CD4-positive, alpha-beta T cell treated with Interleukin-4 for 4 hours (primary cell): Measurements from ENCODE around the gene GRAMD2B.
"Not testable (repeated sequence)": the region's sequence is repeated elsewhere in the genome, so short reads cannot be mapped to it uniquely, and the experiment has no call there.

Experiments
- DNase-seq: peaks from one replicate; pipeline ENCODE4 v3.0.0-alpha.2; 2020

Gene GRAMD2B

DNA sequence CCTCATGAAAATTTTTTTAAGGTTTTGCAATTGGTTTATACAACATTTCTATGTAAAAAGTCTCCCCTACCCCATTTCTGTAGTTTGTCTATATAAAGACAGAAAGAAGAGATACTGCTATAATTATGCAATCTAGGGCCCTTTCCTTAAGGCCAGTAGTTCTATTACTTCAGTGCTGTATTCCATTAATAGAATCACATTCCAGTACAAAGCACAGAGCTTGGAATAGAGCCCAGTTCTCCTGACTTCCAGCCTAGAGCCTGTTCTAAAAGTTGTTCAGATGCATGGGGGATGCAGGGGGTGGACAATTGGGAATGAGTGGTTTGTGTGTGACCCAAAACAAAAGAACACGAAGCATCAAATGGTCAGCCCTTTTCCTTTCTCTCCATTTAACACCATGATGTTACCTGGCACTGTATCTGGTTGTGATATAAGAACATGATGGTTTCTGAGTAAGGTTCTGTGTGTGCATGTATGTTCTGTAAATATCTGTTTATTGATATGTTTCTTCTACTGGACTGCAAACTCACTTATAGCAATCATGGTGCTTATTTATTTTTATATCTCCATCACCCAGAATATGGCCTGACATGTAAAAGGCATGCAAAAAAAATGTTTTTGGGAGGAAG is 8.2 kb upstream of the GRAMD2B start:
- DNase-seq = no peak

DNA sequence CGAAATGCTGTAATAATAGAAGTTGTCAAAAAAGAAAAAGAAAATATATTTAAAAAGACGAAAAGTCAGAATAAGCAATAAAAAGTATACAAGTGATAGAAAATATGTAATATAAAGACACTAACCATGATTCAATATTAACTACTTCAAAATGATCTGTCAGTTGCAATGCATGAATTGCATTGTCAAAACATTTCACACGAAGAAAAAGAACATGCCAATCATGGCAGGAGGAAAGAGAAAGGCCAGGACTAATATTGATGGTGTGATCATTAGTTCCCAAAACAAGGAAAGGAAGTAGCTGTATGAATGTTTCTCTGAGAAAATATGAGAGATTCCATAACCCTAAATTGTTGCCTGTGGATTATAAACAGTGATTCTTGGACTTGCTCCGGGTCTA is 7.4 kb upstream of the GRAMD2B start:
- no peak for DNase-seq

DNA sequence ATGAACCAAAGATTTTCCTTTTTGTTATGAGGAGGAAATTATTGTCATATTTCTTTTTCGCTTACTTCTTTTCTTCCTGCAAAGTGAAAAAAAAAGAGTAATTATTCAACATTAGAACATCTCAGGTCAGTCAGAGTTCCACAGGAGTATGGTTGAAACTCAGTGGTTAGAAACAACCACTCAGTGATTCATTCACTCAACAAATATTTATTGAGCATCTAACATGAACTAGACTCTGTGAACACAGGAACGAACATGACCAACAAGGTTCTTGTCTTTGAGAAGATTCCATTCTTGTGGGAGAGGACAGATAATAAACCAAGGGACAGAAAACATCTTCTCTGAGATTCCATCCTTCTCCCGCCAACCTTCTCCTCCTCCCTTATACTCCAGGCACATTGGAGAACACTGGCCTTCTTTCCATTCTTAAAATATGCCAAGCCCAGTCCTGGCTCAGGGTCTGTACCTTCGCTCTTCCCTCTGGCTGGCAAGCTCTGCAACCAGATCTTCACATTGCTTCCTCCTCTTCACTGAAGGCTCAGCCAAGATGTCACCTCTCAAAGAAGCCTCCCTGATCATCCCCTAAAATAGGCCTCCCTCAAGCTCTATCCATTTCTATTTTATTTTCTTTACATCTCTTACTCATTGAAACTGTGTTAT is 6.8 kb upstream of the GRAMD2B start:
- DNase-seq = no peak

DNA sequence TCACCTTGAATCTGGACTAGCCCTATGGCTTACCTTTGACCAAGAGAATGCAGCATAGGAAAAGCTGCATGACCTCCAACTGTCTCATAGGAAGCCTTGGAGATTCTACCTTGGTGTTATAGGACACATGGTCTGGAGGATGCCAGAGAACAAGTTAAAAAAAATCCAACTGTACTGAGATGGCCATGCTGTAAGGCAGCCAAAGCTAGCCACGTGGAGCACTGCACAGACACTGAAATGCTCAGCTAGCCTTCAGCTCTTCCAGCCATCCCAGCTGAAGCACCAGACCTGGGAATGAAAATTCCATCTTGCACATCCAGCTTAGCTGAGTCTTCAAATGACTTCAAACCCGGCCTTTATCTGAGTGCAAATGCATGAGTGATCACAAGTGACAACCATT is 6.0 kb upstream of the GRAMD2B start:
- DNase-seq = no peak

DNA sequence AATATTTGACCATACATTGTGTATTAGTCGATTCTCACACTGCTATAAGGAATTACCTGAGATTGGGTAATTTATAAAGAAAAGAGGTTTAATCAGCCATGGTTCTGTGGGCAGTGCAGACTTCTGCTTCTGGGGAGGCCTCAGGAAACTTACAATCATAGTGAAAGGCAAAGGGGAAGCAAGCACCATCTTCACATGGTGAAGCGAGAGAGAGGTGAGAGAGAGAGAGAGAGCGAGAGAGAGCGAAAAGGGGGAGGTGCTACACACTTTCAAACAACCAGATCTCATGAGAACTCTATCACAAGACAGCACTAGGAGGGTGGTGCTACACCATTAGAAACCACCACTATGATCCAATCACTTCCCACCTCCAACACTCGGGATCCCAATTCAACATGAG is 4.1 kb upstream of the GRAMD2B start:
- DNase-seq = no peak

DNA sequence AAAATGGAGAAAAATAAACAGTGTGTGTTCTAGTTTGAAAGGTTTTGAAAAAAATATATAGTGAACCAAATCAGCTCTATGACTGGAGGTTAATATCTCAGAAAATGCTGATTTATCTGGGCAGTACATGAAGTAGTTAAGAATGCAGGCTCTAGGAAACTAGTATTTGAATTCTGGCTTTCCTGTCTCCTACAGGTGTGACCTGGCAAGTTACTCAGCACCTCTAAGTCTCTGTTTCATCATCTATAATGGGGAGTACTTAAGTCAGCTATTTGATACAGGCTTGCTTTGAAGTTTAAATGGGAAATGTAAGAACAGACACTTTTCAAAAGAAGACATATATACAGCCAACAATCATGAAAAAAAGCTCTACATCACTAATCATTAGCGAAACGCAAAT is 5.2 kb downstream of the GRAMD2B start:
- DNase-seq = no peak

DNA sequence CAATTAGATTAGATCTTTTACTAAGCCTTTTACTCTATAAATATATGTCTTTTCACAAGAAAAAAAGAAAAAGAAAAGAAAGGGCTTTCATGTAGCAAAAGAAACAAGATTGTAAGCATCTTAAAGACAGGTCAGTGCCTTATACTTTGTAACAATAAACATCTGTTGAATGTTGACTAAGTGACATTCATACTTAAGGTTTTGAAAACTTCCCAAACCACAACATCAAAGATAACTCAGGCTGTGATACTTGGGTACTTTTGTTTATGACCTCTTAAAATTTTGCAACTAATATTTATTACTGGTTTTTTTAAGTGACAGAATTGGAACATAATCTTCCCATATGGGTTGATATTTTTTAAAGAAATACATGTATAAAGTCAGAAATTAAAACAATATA is 7.4 kb downstream of the GRAMD2B start:
- no peak for DNase-seq

DNA sequence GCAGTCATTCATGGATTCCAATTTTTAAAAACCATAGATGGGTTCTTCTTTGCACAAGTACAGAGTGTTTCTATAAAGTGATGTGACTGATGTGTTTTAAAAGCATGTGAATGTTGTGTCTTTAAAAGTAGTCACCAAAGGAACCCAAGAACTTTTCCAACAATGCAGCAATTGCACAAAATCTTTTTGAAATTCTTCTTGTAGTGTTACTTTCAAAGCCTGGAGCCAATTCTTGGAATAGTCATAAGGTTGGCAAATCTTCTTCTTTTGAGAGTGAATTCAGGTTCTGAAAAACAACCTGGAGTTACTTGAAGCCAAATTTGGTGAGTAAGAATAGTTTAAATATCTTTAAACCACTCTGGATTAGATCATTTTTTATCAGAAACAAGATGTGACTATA is 10.5 kb downstream of the GRAMD2B start:
- DNase-seq = no peak

DNA sequence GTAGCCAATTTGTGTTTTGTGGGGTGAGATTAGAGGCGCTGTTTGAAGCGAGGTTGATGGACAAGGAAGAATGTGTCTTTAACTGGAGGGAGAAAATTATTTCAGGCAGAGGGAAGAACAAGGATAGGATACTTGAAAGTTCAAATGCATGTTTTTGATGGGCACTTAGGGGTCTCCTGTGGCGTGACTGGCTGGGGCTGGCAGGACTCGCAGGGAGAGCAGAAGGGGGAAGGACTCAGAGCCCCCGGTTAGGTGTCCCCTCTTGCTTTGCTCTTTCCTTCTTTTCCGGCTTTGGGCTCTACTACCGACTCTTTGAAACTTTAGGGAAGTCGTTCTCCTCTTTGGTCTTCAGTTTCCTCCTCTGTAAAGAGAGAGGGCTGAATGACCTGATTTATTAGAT is 12.1 kb downstream of the GRAMD2B start:
- DNase-seq = no peak

DNA sequence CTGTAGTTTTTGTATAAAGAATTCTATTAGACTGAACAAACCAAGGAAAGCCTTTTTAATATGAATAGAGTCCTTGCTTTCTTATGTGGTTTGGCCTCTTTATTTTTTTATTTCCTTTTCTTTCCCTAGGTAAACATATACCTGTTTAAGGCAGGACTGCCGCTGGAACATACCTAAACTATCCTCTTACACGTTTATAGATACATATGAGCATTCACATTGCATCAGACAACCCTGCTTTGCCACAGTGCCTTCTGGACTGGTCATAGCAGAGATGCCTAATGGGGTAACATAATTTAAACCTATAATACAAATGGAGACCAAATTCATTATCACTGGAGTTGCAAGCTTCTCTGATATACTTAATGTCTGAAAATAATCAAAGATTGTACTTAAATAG is 12.5 kb downstream of the GRAMD2B start:
- no peak for DNase-seq

DNA sequence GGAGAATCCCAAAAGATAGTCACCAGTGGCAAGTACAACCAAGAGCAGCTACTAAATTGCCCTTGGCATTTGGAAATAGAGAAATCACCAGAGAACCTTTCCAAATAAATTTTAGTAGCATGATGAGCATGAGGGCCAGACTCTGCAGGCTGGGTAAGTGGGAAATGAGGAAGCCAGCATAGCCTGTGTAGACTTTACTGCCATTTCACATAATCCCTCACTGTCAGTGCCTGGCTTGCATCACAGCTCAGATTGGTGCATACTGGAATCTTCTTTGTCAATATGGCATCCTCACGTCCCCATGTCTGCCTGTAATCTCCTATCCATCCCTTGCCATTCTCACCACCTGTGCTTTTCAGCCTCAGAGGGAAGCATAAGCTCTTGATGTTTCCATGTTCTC is 14.5 kb downstream of the GRAMD2B start:
- DNase-seq = no peak

DNA sequence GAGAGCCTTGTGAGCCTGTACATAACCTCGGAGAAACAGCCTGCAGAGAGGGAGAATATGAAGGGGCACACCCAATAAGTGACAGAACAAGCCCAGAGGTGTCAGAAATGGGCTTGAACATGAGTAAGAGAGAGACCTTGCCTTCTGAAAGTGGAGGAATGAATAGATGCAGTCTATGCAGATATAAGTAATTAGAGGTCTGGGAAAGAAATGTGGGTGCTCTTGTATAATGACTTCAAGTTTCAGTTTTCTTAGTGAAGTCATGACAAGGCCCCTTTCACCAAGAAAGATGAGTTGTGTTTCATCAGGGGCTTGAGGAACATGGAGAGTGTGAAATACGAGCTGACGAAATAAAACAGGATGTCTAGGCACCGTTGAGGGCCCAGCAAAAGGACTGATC is 15.1 kb downstream of the GRAMD2B start:
- peak; percentile 14 for DNase-seq

DNA sequence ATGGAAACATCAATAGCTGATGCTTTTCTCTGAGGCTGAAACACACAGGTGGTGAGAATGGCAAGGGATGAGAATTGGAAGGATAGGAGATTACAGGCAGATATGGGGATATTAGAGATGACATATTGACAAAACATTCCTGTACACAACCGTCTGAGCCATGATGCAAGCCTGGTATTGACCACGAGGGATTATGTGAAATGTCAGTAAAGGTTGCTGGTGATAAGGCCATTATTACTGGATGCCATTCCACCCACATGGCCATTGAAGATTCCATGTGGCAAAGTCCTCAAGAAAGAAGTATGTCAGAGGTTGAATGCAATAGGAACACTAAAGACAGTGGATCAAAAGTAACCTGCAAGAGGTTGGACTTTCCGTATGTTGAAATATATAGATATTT is 15.7 kb downstream of the GRAMD2B start:
- DNase-seq = no peak

DNA sequence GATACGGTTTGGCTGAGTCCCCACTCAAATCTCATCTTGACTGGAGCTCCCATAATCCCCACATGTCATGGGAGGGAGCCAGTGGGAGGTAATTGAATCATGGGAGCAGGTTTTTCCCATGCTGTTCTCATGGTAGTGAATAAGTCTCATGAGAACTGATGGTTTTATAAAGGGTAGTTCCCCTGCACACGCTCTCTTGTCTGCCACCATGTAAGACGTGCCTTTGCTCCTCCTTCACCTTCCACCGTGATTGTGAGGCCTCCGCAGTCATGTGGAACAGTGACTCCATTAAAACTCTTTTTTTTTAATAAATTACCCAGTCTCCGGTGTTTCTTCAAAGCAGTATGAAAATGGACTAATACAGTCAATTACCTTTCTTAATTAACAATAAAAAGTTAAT is 16.5 kb downstream of the GRAMD2B start:
- DNase-seq = not testable (repeated sequence)

DNA sequence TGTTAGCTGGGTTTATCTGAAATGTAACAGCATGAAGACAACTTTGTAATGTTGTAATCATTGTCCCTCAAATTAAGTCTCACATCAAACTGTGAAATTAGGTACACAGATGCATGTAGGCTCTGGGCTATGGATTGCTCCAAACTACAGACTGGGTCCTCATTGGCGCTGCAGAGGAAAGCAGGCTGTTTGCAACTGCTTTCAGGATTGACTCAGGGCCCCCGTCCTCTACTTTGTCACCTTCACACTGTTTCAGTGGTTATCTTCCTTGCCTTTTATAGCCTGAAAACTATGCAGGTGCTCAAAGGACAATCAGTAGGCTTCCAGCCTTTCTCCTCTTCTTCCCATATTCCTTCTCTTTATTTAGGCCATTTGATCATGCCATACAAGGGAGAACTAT is 18.0 kb downstream of the GRAMD2B start:
- DNase-seq = no peak

DNA sequence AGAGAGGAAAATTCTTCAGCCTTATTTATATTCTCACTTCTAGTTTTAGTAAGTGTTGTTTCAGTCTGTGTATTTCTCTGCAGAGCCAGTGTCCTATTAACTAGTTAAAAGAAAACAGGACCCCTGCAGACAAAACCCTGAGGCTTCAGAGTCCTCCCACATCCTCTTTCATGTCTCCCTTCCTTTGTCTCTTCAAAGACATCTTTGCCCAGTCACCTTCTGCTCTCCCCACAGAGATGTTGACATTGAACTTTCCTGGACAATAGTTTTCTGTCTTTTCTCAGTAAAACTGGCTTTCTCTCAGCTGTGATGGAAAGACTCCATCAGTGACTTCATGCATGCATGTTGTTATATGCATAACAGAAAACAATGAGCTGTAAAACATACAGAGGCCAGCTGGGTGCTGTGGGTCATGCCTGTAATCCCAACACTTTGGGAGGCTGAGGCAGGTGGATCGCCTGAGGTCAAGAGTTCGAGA is 20.2 kb downstream of the GRAMD2B start:
- no peak for DNase-seq

DNA sequence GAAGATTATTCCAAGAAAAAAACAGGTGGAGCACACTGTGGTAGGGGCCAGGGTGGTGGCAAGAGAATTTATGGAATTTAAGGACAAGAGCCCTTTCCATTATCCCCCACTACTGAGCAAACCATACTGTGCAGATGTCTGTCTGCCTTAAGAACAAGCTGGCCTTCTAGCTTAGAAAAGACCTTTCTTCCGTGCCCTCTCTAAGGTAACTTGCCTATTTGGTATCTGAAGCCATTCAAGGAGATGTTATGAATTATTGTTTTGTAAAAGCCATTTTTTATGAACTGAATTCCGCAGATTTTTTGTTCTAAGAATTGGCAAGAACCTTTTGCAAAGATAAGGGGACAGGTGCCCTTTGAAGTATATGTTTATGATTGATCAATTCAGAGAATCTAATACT is 20.9 kb downstream of the GRAMD2B start:
- DNase-seq = no peak

DNA sequence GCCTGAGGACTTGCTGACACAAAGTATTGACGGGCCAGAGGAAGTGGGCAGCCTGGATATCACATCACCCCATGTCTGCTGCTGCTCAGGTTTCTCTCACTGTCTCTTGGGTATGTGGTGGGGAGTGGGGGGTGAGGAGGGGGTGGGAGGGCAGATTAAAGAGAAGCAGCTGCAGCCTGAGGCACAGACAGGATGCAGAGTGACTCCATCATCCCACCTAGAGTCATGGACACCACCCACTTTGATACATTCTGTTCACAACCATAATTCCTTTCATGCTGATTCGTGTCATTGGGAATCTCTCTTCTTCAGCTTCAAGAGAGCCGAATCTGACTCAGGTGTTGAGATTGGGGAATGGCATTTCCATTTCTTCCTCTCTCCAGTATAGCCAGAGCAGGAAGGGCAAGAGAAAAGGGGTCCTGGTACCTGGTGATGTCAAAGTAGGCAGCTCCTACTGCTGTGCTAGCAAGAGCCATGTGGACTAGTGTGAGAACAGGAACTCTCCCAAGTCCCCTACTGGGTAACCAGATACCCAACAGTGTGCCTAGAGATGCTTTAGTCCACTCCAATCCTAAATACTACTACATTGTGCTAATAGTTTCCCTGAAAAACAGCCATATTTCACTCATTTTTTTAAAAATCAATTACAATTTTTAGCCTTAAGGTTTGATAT is 22.4 kb downstream of the GRAMD2B start:
- no peak for DNase-seq

DNA sequence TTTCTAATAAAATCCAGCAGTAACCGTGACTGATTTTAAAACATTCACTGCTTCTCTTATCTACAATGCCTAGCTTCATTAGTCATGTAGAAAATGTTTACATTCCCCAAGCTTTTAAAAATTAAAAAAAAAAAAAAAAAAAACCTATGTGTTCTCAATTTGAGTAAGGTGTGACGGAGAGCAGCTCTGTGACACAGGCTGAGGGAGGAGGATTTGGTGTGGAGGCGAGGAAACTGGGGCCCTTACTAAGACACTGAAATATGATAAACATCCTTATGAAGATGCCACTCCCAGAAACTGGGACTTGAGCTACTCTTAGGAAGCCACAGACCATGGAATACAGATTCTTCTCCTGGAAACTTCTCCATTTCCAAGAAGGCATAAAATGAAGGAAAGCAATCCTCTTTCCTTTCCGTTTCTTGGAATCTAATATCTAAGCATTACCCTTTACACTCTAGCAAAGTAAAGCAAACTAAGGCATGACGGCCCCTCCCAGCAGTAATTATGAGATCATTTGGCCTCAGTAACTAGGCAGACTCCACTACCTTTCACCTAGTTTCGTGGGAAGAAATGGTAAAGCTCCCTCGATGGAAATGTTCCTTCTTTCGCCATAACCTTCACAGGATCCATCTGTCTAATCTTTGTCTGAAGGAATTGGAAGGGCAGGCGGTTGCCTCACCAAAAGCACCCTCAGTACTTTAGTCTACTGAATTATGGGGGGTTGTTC is 23.5 kb downstream of the GRAMD2B start:
- no peak for DNase-seq

DNA sequence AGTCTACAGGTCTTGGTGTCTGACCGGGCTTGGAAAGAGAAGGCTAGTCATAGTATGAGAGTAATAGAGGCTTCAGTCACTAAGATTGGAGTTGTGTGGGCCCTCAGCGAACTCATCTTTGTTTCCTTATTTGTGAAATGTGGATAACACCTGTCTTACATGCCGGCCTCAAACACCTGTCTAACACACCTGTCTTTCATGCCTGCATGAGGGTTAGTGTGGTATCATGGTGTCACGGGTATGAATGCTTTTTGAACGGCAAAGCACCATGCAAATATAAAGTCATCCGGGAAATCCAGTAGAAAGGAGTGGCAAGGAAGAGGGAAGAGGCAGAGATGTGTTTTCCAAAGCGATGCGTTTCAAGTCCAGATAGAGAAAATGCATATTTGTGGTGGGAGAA is 25.5 kb downstream of the GRAMD2B start:
- DNase-seq = no peak

DNA sequence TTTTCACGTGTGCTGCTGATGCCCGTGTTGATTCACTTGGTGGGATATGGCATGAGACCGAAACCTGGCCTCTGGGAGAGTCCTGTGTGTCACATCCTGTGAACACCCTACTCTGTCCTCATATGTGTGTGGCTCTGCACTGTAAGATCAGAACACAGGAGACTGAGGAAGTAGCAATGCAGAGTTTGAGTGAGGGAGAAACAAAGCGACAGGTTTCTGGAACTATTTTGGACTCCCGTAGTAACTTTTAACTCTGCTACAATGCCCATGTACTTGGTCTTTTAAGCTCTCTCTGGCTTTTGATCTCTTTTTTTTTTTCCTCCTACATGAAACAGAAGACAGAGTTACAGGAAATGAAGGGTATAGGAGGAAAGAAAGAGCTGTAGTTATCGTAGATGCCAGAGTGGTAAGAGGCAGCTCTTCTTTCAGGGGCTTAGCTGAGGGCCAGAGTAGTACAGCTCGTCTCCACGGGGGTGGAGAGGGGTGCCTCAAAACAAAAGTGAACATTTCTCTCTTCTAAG is 26.6 kb downstream of the GRAMD2B start:
- peak; percentile 71 for DNase-seq

DNA sequence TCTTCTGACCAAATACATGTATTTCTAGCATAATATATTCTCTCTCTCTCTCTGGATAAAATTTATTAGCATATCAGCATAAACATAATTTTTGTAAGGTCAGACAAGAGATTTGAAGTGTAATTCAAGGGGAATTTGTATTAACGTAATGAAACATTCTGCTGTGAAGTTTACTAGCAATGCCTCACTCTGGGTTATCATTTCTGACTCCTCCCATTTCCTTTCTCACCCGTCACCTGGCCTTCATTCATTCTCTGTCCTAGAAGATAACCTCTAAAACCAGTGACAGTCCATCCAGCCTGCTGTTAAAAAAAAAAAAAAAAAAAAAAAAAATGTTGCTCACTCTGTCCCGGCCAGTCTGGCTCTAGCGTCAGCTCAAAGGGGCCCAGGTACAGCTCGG is 27.1 kb downstream of the GRAMD2B start:
- peak; percentile 55 for DNase-seq

DNA sequence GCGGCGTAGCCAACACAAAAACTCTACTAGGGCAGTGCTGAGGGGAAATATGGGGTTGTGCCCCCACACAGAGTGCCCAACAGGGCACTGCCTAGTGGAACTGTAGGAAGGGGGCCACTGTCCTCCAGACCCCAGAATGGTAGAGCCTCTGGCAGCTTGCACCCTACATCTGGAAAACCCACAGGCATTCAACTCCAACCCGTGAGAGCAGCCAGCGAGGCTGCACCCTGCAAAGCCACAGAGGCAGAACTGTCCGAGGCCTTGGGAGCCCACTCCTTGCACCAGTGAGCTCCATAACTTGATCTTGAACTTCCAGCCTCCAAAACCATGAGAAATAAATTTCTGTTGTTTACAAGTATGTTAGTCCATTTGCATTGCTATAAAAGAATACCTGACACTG is 27.7 kb downstream of the GRAMD2B start:
- no peak for DNase-seq

DNA sequence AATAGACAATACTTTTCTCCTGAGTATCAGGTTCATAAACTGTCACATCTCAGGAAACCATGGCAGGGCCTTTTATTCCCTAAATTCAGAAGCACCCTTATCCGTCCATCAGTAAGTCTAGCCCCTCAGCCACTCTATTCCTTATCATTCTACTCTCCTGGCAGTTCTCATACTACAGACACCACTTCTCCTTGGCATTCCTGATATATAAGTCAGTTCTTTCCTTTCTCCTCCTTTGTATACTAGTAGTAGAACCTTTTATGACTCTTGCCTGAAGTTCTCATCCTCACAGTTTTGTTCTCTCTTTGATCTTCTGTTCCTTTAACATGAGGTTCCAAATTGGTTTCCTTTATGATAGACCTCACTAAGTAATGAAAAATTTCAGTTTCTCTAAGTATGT is 29.3 kb downstream of the GRAMD2B start:
- DNase-seq = no peak
